ENCODE data around the gene SORL1-AS1.

Gene SORL1-AS1

DNA sequence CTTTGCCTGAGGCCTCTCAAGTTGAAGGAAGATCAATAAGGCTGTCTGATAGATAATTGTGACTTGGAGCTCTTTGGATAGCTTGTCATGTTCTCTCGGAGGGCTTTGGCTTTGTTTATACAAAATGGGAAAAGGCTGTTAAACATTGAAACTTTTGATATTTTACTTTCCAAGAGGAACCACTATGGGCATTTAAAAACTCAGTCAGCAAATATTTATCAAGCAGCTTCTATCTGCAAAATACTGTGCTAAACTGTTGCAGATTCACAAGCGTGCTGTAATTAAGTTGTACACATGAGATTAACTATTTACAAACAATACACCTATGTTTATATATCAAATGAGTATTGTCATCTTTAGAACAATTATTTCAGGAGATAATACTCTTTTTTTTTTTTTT lies 35.2 kb downstream of the SORL1-AS1 start:
- intact Hi-C loops (cut with micrococcal nuclease; ENCODE audit: unreplicated experiment): no loop called here
- H3K9me2 ChIP-seq (ENCODE audit: insufficient read depth): no peaks in the 10 kb centered on the region
- DNase-seq: no peak
- peaks cover 27% of the 10 kb centered on the region for H3K4me1 ChIP-seq (replicated peaks; ENCODE audit: insufficient read depth)
- no peak overlapping the region for H2AFZ ChIP-seq
- H3F3A ChIP-seq (ENCODE audit: insufficient read depth, low read depth): no peaks in the 10 kb centered on the region
- no peaks in the 10 kb centered on the region for H3K36me3 ChIP-seq (ENCODE audit: low read depth)
- H3K27ac ChIP-seq: peak overlapping the region; percentile 12; the same call in 1 of the 2 replicates
- ChIA-PET CTCF (no interaction called here), POLR2A (ENCODE audit: unreplicated experiment) (no interaction called here)
- no TSS peak for BruUV-seq (replicated peaks)
- H3K4me2 ChIP-seq: peak overlapping the region; percentile 45
- H3K4me3 ChIP-seq: no peak overlapping the region
- no peaks in the 10 kb centered on the region for H4K20me1 ChIP-seq (ENCODE audit: insufficient read depth)
- no peaks in the 10 kb centered on the region for H3K79me2 ChIP-seq (ENCODE audit: low read depth)
- H3K9me3 ChIP-seq (ENCODE audit: insufficient read depth, low read depth): no peaks in the 10 kb centered on the region
- no peak for TF ChIP-seq EZH2 (IDR thresholded peaks at IDR 0.05; ENCODE audit: low read depth)
- TF ChIP-seq, protein P1, sequence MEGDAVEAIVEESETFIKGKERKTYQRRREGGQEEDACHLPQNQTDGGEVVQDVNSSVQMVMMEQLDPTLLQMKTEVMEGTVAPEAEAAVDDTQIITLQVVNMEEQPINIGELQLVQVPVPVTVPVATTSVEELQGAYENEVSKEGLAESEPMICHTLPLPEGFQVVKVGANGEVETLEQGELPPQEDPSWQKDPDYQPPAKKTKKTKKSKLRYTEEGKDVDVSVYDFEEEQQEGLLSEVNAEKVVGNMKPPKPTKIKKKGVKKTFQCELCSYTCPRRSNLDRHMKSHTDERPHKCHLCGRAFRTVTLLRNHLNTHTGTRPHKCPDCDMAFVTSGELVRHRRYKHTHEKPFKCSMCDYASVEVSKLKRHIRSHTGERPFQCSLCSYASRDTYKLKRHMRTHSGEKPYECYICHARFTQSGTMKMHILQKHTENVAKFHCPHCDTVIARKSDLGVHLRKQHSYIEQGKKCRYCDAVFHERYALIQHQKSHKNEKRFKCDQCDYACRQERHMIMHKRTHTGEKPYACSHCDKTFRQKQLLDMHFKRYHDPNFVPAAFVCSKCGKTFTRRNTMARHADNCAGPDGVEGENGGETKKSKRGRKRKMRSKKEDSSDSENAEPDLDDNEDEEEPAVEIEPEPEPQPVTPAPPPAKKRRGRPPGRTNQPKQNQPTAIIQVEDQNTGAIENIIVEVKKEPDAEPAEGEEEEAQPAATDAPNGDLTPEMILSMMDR (conservative IDR thresholded peaks at IDR 0.05): no peak
- no peaks in the 10 kb centered on the region for H3K27me3 ChIP-seq (ENCODE audit: insufficient read depth, low read depth)

DNA sequence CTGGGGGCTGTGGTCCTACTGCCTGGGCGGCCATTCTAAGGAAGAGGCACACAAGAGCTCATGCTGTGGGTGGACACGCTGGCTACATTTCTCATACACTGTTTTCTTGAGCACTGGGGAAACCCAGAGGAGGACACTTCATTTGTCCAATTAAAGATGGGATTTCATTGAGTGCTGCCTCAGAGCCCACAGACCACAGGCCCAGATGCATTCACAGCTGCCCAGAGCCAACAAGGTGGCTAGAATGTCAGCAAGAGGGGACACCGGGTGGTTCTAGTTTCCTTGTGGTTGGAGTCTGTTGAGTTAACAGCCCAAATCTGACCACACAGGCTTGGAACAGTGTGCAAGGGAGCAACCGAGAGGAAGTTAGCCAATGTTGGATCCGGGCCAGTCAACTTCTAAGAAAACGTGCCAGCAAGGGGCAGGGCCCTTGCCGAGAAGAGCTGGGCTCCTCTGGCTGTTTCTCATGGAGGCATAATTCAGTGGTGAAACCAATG lies 35.7 kb downstream of the SORL1-AS1 start:
- no TSS peak for BruUV-seq (replicated peaks)
- intact Hi-C loops (cut with micrococcal nuclease; ENCODE audit: unreplicated experiment): no loop called here

GRCh38 chr11:121415856-121416255 lies 36.9 kb downstream of the SORL1-AS1 start:
- no peaks in the 10 kb centered on the region for H3K9me3 ChIP-seq (ENCODE audit: insufficient read depth, low read depth)
- POLR2A ChIA-PET (ENCODE audit: unreplicated experiment): no interaction called here
- no TSS peak for BruUV-seq (replicated peaks)
- H3K4me2 ChIP-seq: peak overlapping the region; percentile 31
- H3K27ac ChIP-seq: no peak overlapping the region
- H3K79me2 ChIP-seq (ENCODE audit: low read depth): no peaks in the 10 kb centered on the region
- no peak overlapping the region for H2AFZ ChIP-seq
- no peaks in the 10 kb centered on the region for H3K36me3 ChIP-seq (ENCODE audit: low read depth)
- peaks cover 27% of the 10 kb centered on the region for H3K4me1 ChIP-seq (replicated peaks; ENCODE audit: insufficient read depth)
- CTCF ChIA-PET: no interaction called here
- H3K27me3 ChIP-seq (ENCODE audit: insufficient read depth, low read depth): no peaks in the 10 kb centered on the region
- H4K20me1 ChIP-seq (ENCODE audit: insufficient read depth): no peaks in the 10 kb centered on the region
- TF ChIP-seq EZH2 (IDR thresholded peaks at IDR 0.05; ENCODE audit: low read depth): no peak
- TF ChIP-seq, protein P1 (conservative IDR thresholded peaks at IDR 0.05): no peak
- no peaks in the 10 kb centered on the region for H3K9me2 ChIP-seq (ENCODE audit: insufficient read depth)
- intact Hi-C loops (cut with micrococcal nuclease; ENCODE audit: unreplicated experiment): no loop called here
- no peak overlapping the region for H3K4me3 ChIP-seq
- H3F3A ChIP-seq (ENCODE audit: insufficient read depth, low read depth): no peaks in the 10 kb centered on the region
- peak in 1 of 2 experiments; percentile 72 for DNase-seq

More for the DNA sequence above, 35.7 kb downstream of the SORL1-AS1 start:
- ChIA-PET POLR2A (ENCODE audit: unreplicated experiment) (no interaction called here), CTCF (no interaction called here)
- peak; percentile 35 to 90 for DNase-seq
- H3K4me1 ChIP-seq (replicated peaks; ENCODE audit: insufficient read depth): peaks cover 27% of the 10 kb centered on the region
- H3K27ac ChIP-seq: peak overlapping the region; percentile 17; the same call in 1 of the 2 replicates
- H4K20me1 ChIP-seq (ENCODE audit: insufficient read depth): no peaks in the 10 kb centered on the region
- H3K27me3 ChIP-seq (ENCODE audit: insufficient read depth, low read depth): no peaks in the 10 kb centered on the region
- H3K36me3 ChIP-seq (ENCODE audit: low read depth): no peaks in the 10 kb centered on the region
- no peaks in the 10 kb centered on the region for H3F3A ChIP-seq (ENCODE audit: insufficient read depth, low read depth)
- H3K4me3 ChIP-seq: no peak overlapping the region
- H2AFZ ChIP-seq: no peak overlapping the region
- no peaks in the 10 kb centered on the region for H3K9me2 ChIP-seq (ENCODE audit: insufficient read depth)
- H3K4me2 ChIP-seq: peak overlapping the region; percentile 45
- no peaks in the 10 kb centered on the region for H3K9me3 ChIP-seq (ENCODE audit: insufficient read depth, low read depth)
- H3K79me2 ChIP-seq (ENCODE audit: low read depth): no peaks in the 10 kb centered on the region
- TF ChIP-seq EZH2 (IDR thresholded peaks at IDR 0.05; ENCODE audit: low read depth): no peak
- TF ChIP-seq, protein P1 (conservative IDR thresholded peaks at IDR 0.05): no peak
